GM18511 (cell line): Measurements from ENCODE around the gene TMBIM6.
A peak's percentile ranks its signal among the peaks of the same experiment; 100 is the strongest.
"Not testable (repeated sequence)": the region's sequence is repeated elsewhere in the genome, so short reads cannot be mapped to it uniquely, and the experiment has no call there.

Experiments
- ATAC-seq: cut with Tn5 transposase; IDR thresholded peaks from one replicate; pipeline ENCODE4 v1.9.1; 2021; ENCODE audit warnings: mild to moderate bottlenecking, moderate library complexity; ENCODE audit not compliant: unreplicated experiment

The TMBIM6 gene

GRCh38 chr12:49728446-49728845, 12.9 kb upstream of the TMBIM6 start:
- no peak for ATAC-seq

DNA sequence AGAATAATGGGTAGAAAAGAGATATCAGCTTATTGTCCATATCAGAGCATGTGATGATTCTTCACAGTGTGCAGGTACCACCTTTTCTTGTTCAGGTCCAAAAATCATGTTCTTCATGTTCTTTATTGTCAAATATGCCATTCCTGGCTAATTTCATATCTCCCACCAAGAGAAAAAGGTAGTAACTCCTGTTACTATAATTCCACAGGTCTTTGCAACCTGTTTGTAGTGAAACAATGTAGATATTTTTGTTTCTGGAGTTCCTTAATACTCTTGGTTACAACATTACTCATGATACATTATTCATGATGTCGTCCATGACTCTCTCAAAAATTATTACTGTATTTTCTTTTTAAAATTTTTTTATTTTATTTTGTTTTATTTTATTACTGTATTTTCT, 11.3 kb upstream of the TMBIM6 start:
- ATAC-seq = no peak

- no peak for ATAC-seq
Measured at GRCh38 chr12:49730568-49731101, 10.7 kb upstream of the TMBIM6 start.

DNA sequence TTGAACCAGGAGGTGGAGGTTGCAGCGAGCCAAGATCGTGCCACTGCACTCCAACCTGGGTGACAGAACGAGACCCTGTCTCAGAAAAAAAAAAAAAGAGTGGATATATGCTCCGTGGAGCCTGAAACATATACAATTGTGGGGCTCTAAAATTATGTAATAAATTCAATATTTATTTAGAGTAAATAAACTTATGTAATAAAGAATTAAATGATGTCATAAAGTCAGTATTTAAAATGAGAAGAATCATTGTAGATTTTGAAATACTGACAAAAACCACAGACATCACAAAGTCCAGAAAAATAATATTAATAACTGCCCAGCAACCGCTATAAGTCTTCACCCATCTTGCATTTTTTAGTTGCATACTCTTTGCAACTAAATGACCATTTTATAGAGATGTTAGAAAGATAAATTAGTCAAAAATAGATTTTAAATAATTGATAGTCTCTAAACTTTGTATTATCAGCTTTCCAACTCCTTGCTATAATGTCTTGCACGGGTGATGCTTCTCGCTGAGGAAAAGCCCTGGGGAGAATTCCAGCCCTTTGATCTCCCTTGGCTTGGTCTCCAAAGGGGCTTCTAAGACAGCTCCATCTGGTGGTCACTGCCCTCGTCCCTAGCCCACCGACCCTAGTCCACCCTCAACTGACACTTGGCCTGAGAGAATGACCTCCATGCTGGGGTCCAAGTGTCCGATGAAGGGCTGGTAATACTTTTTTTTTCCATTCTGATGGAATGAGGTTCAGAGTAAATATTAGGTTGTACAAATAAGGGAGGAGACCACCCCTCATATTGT, 7.9 kb upstream of the TMBIM6 start:
- ATAC-seq = no peak

- not testable (repeated sequence) for ATAC-seq
Measured at GRCh38 chr12:49734900-49735299, 6.5 kb upstream of the TMBIM6 start.

DNA sequence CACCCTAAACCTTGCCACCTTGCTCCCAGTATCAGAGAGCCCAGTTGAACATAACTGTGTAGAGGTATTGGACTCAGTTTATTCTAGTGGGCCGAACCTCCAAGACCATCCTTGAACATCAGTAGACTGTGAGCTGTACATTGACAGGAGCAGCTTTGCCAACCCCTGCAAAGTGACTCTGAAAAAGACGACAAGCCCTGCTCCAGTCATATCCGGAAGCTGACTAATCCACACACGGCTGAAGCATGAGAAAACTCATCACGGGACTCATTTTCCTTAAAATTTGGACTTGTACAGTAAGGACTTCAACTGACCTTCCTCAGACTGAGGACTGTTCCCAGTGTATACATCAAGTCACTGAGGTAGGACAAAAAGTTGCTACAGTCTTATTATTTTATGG, 2.6 kb upstream of the TMBIM6 start:
- ATAC-seq = not testable (repeated sequence)

GRCh38 chr12:49740277-49740676, 1.1 kb upstream of the TMBIM6 start:
- not testable (repeated sequence) for ATAC-seq

DNA sequence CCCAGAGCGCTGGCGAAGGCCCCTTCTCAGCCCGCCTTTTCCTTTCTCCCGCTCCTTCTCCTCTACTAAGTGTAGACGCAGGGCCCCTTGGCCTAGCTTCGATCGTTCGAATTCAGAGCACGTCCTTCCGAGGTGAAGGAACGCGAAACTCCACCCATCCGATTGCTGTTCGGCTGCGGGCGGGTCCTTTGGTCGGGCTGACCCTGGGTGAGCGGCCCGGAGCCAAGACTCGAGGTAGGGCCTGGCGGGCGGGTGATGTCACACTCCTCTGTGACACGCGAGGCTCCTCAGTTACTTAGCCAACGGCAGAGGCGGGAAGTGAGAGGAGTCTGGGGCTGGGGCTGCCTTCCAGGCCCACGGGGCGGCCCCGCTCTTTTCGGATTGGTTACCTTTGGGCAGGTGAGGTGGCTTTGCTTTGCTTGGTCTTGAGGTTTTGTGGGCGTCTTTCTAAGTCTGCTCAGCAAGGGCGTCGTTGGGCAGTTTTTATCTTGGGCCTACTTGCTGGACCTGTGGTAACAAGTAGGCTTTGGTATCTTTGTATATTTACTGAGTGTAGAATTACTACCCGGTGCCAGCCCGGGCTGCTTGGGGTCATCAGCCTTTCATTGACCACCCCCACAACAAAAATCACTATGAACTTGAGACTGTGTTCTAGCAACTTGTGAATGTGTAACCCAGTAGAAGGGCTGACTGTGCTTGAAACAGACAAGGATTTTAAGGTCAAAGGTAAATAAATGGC, 694 bp downstream of the TMBIM6 start:
- ATAC-seq = peak; percentile 60

DNA sequence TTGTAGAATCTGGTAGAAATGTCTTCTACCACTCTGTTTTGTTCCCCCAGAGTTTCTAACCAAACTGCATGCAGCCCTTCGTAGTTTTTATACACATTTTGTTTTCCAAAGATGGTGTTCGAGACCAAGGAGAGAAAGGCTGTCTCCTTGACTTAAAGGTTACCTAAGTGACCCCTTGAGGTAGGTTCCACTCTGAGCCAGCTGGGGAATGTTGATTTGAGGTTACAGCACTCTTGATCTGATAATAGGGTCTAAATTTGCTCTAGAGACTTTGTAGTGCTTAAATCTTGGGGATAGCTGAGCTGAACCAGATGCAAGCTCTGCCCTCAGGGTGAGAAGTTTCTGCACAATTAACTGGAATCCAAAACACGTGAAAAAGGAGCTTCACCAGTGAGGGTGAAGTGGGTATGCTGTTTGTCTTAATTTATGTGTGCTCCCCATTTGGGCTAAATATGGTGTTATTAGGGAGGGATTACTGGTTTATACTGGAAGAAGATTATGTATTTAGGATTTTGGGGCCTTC, 3.1 kb downstream of the TMBIM6 start:
- ATAC-seq = no peak

DNA sequence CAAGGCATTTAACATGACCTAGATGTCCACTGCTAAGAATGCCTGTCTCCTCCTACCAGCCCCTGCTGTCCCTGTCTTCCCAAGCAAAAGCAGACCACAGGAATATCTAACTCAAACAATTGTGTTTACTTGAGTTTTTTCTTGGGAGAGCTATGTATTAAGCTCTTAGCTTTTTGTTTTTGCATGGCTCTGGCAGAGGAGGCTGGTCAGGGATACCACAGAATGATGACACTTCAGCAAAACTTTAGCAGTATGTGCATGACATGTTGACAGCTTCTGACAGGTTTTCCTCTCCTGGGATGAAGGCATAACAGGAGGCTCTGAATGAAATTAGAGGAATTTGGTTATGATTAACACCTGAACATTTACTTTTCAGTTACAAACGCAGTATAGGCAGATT, 6.9 kb downstream of the TMBIM6 start:
- no peak for ATAC-seq

DNA sequence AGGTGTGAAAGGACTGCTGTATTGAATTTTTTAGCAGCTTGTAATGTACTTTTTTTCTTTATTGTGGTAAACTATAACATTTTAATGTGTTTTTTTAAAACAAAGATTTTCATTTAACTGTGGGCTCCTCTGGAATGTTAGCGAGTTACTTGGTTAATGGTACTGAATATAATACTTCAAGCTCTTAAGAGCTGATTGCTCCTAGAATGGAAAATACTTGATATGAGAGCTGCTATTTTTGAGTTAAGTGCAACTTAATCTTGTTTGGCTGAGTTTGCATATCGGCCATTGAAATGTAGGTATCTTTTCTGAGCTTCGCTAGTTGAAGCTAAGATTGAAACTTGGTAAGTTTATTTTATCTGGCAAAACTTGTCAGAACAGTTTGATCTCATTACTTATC, 7.4 kb downstream of the TMBIM6 start:
- no peak for ATAC-seq

- ATAC-seq = peak; percentile 59
Measured at GRCh38 chr12:49750027-49750995, 9.0 kb downstream of the TMBIM6 start.

- no peak for ATAC-seq
Measured at GRCh38 chr12:49750996-49751393, 9.6 kb downstream of the TMBIM6 start.

DNA sequence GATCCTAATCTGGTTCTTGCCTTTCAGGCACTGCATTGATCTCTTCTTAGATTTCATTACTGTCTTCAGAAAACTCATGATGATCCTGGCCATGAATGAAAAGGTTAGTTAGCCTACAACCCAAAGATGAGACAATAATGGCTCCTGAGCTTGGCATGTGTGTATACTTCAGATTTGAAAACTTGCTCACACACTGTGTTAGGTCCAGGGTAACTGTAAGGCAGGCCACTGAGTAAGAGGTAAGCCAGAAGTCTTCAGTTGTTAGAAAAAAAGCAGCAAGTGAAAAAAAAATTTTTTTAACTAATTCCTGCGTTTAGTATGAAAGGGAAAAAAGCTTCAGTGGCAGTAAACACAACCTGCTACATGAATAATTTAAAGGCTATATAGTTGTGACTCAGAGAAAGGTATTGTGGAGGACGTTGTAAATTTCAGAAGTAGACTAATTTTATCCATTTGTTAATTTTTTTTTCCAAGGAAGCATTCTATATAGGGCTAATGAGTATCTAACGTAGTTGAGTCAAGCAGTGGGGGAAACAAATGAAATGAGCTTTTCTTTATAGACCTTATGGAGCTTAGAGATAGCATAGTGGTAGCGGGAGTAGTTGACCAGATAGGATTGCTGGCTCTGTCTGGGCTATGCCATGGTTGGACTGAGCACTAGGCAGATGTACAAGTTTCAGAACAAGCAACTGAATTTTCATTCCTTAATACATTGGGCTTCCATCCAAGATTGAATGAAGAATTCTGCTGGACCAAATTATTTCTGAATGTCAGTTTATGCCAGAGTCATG, 20.5 kb downstream of the TMBIM6 start:
- ATAC-seq = no peak

DNA sequence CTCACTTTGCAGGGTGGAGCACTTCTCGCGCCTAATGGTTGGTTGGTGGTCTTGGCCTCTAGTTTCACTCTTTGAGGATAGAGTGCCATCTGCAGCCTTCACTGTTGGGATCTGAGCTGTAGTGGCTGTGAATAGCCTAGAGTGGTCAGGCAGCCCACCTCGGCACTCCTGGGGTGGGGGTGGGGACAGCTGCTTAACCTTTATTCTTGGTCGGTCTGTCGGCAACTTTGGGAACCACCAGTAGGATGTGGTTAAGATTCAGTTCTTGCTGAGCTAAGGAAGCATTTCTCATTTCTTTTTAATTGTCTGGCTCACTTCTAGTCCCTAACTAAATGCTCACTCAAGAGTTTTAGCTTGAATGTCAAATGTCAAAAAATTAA, 21.1 kb downstream of the TMBIM6 start:
- no peak for ATAC-seq

- no peak for ATAC-seq
Measured at GRCh38 chr12:49763006-49763591, 21.7 kb downstream of the TMBIM6 start.

DNA sequence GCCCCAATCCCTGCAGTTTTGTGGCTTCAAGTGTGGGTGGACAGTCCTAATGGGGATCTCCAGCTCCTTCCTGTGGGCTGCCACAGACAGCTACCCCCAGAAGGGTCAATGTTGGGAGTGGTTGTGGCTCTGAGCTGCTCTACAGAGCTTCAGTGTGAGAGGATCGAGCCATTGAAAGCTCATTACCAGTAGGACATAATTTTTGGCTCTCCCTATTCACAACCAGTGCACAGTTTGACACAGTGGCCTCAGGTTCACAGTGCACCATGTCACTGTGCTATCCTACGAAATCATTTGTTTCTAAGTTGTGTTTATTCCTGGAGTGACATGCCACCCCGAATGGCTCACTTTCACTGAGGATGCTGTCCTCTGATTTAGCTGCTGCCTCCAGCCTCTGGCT, 22.8 kb downstream of the TMBIM6 start:
- no peak for ATAC-seq

GRCh38 chr12:49766115-49766455, 24.7 kb downstream of the TMBIM6 start:
- ATAC-seq = no peak

- no peak for ATAC-seq
Measured at GRCh38 chr12:49767333-49767732, 26.0 kb downstream of the TMBIM6 start.

GRCh38 chr12:49773102-49773501, 31.7 kb downstream of the TMBIM6 start:
- not testable (repeated sequence) for ATAC-seq
